ENCODE results near the gene NEUROD4.

GRCh38 chr12:55058776-55059175 is 39.0 kb downstream of the NEUROD4 start:
- TF ChIP-seq CTCF (conservative IDR thresholded peaks at IDR 0.05; ENCODE audit: low read depth in 2 of 2) (no peak), EZH2 (IDR thresholded peaks at IDR 0.05; ENCODE audit: low read depth, unreplicated experiment) (no peak), STAT1 (IDR thresholded peaks at IDR 0.05; ENCODE audit: unreplicated experiment) (no peak), POLR2AphosphoS5 (IDR thresholded peaks at IDR 0.05; ENCODE audit: low read depth) (no peak), CREB1 (CRISPR knock-in tag; IDR thresholded peaks at IDR 0.05; ENCODE audit: low read depth) (no peak), REST (IDR thresholded peaks at IDR 0.05; ENCODE audit: unreplicated experiment) (no peak), JUNB (IDR thresholded peaks at IDR 0.05; ENCODE audit: unreplicated experiment) (no peak), EZH2phosphoT487 (IDR thresholded peaks at IDR 0.05; ENCODE audit: unreplicated experiment) (no peak), NANOG (IDR thresholded peaks at IDR 0.05; ENCODE audit: borderline replicate concordance) (no peak), ZNF462 (CRISPR knock-in tag; IDR thresholded peaks at IDR 0.05) (no peak), ZNF114 (CRISPR knock-in tag; IDR thresholded peaks at IDR 0.05) (no peak)
